Osteocyte (in vitro differentiated cells): ENCODE results near the gene MYO9A. TPM values are rescaled to one million over a fixed set of nuclear protein-coding genes. Genes with fewer than 3 reads are reported as not detected.

Experiments
- DNase-seq: peaks from one replicate; pipeline ENCODE4 v3.0.0; 2021; ENCODE audit warnings: mixed read lengths; ENCODE audit not compliant: unreplicated experiment; ENCODE audit errors: extremely low spot score
- H3K27ac Mint-ChIP-seq: one replicate; pipeline ENCODE4 v1.8.0; 2021; ENCODE audit warnings: mild to moderate bottlenecking, mixed read lengths; ENCODE audit not compliant: unreplicated experiment
- H3K27me3 Mint-ChIP-seq: one replicate; pipeline ENCODE4 v1.8.0; 2021; ENCODE audit warnings: mixed read lengths; ENCODE audit not compliant: unreplicated experiment
- H3K36me3 Mint-ChIP-seq: one replicate; pipeline ENCODE4 v1.8.0; 2021; ENCODE audit warnings: mixed read lengths; ENCODE audit not compliant: unreplicated experiment
- H3K4me1 Mint-ChIP-seq: one replicate; pipeline ENCODE4 v1.8.0; 2021; ENCODE audit warnings: mixed read lengths; ENCODE audit not compliant: unreplicated experiment
- H3K4me3 Mint-ChIP-seq: one replicate; pipeline ENCODE4 v1.8.0; 2021; ENCODE audit warnings: mild to moderate bottlenecking, moderate library complexity, mixed read lengths; ENCODE audit not compliant: unreplicated experiment
- H3K9me3 Mint-ChIP-seq: one replicate; pipeline ENCODE4 v1.8.0; 2021; ENCODE audit warnings: mixed read lengths; ENCODE audit not compliant: unreplicated experiment
- total RNA-seq: library from RNA; stranded (reverse); gene quantifications from 2 replicates; pipeline ENCODE4 v1.2.1, GENCODE V29; 2021
- TF ChIP-seq, protein P1 (sequence below): fragments of 200-600 bp; sonication (generic); IDR thresholded peaks from 2 replicates; pipeline ENCODE4 v1.5.0; 2021; ENCODE audit warnings: antibody characterized with exemption, mild to moderate bottlenecking, moderate library complexity

The MYO9A gene
- total RNA-seq, 1 donor from 2014 or later = 39.6 TPM

DNA sequence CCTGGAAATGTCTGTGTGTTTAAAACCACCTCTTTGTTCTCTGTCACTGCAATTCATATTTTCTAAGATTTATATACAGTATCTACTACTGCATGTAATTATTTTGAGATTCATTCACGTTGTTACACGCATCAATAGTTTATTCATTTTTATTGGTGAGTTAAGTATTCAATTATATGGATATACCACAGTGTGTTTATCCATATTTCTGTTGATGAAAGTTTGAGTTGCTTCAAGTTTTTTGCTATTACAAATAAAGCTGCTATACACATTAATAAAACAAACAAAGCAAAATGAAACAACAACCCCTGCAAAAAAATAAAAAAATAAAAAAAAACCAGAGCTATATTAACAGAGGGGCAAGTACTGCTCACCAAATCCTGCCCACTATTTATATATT lies 185.3 kb downstream of the MYO9A start:
- peaks cover 25% of the 10 kb centered on the region for H3K9me3 Mint-ChIP-seq
- peaks cover 52% of the 10 kb centered on the region for H3K36me3 Mint-ChIP-seq
- no peak overlapping the region for H3K27ac Mint-ChIP-seq
- no peaks in the 10 kb centered on the region for H3K4me1 Mint-ChIP-seq
- no peak overlapping the region for H3K4me3 Mint-ChIP-seq
- H3K27me3 Mint-ChIP-seq = no peaks in the 10 kb centered on the region
- TF ChIP-seq, protein P1, sequence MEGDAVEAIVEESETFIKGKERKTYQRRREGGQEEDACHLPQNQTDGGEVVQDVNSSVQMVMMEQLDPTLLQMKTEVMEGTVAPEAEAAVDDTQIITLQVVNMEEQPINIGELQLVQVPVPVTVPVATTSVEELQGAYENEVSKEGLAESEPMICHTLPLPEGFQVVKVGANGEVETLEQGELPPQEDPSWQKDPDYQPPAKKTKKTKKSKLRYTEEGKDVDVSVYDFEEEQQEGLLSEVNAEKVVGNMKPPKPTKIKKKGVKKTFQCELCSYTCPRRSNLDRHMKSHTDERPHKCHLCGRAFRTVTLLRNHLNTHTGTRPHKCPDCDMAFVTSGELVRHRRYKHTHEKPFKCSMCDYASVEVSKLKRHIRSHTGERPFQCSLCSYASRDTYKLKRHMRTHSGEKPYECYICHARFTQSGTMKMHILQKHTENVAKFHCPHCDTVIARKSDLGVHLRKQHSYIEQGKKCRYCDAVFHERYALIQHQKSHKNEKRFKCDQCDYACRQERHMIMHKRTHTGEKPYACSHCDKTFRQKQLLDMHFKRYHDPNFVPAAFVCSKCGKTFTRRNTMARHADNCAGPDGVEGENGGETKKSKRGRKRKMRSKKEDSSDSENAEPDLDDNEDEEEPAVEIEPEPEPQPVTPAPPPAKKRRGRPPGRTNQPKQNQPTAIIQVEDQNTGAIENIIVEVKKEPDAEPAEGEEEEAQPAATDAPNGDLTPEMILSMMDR = no peak
- DNase-seq = no peak

DNA sequence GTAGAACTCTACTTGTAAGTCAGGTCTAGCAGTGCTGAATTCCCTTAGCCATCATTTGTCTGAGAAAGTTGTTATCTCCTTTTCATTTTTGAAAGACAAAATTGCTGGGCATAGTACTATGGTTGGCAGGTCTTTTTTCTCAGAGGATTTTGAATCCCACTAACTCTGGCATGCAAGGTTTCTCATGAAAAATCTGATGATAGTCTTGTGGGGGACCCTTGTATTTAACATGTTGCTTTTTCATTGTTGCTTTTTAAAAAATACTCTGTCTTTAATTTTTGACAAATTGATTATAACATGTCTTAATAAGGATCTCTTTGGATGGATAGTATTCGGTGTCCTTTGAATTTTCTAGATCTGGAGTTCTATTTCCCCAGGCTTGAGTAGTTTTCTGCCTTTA lies 186.7 kb downstream of the MYO9A start:
- Mint-ChIP-seq H3K36me3 (peaks cover 55% of the 10 kb centered on the region), H3K4me3 (no peak overlapping the region), H3K27me3 (no peaks in the 10 kb centered on the region), H3K27ac (no peak overlapping the region), H3K9me3 (peaks cover 25% of the 10 kb centered on the region), H3K4me1 (no peaks in the 10 kb centered on the region)
- DNase-seq = no peak
- TF ChIP-seq, protein P1 = no peak

DNA sequence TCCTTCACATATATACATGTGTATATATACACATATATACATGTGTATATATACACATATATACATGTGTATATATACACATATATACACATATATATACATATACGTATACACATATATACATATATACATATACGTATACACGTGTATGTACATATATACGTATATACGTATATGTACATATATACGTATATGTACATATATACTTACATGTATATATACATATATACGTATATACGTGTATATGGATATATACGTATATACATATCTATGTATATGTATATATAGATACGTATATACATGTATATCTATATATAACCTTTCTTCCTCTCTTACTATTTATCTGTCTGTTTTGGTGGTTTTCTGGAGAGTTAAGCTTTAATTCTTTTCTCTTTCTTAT lies 192.8 kb downstream of the MYO9A start:
- Mint-ChIP-seq H3K27me3 (no peaks in the 10 kb centered on the region), H3K27ac (no peak overlapping the region), H3K4me1 (no peaks in the 10 kb centered on the region), H3K36me3 (peaks cover 11% of the 10 kb centered on the region), H3K9me3 (peaks cover 4% of the 10 kb centered on the region), H3K4me3 (no peak overlapping the region)
- TF ChIP-seq, protein P1 = no peak
- DNase-seq = no peak

GRCh38 chr15:71921191-71921590 lies 196.8 kb downstream of the MYO9A start:
- TF ChIP-seq, protein P1 = no peak
- Mint-ChIP-seq H3K4me3 (no peak overlapping the region), H3K36me3 (peaks cover 4% of the 10 kb centered on the region), H3K27ac (no peak overlapping the region), H3K4me1 (peaks cover 2% of the 10 kb centered on the region), H3K9me3 (no peaks in the 10 kb centered on the region), H3K27me3 (no peaks in the 10 kb centered on the region)
- DNase-seq = no peak

GRCh38 chr15:71920573-71920972 lies 197.4 kb downstream of the MYO9A start:
- Mint-ChIP-seq H3K27ac (no peak overlapping the region), H3K27me3 (no peaks in the 10 kb centered on the region), H3K36me3 (peaks cover 8% of the 10 kb centered on the region), H3K9me3 (no peaks in the 10 kb centered on the region), H3K4me3 (no peak overlapping the region), H3K4me1 (peaks cover 2% of the 10 kb centered on the region)
- TF ChIP-seq, protein P1 = no peak
- DNase-seq = no peak
